SKM-1 treated with dmso at 0.1 percent for 144 hours (cell line): ENCODE measurements around the gene CDYL.
"Not testable (repeated sequence)": the region's sequence is repeated elsewhere in the genome, so short reads cannot be mapped to it uniquely, and the experiment has no call there.

Source experiments
- DNase-seq: peaks from one replicate; lab custom pipeline; 2025; ENCODE audit not compliant: unreplicated experiment; lab: John Stamatoyannopoulos, UW

CDYL gene

DNA sequence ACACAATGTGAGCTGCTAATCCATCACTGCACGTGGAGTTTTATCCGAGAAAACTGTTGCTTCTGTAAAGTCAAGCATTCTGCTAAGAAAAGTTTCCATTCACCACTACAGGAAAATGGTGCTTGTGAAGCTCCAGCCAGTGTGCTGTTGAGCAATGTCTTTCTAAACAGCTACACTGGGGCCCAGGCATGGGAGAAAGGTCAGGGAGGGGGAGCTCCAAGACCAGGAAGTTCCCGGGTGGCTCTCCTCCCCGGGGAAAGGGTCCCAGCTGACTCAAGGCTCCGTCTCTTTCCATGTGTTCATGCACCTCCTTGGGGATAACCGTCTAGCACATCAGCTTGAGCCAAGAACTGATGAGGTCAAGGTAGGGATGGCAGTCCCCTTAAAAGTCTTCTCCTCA is 207.1 kb downstream of the CDYL start:
- peak; percentile 38 for DNase-seq

DNA sequence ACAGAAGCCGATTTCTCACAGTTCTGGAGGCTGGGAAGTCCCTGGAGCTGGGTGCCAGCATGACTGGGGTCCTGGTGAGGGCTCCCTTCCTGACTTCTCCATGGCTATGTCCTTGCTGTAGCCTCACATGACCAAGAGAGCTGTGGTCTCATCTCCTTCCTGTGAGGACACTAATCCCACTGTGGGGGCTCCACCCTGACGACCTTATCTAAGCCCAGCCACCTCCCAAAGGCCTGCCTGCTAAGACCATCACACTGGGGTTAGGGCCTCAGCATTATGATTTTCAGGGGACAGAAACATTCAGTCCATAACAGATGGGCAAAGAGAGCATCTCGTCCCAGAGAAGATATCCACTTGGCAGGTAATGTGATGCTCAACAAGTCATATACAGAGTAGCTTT is 210.8 kb downstream of the CDYL start:
- no peak for DNase-seq

DNA sequence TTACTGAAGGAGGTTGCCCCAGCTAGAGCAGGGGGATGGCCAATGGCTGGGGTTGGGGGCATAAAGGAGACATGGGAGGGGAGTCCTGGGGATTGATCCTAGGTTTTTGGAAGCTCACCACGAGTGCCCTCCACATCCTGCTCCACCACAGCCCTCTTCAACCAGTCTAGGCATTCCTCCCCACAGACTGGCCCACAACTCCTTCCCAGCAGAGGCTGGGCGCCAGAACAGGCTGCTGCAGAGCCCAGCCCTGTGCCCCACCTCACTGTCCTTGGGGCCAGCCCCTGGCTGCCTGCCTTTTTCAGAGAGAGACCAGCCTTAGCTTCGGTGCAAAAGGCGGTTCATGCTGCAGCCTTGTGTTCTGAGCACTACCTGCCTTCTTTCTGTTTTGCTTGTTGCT is 211.2 kb downstream of the CDYL start:
- no peak for DNase-seq

- DNase-seq = no peak
Observed at GRCh38 chr6:4994741-4995140, 218.5 kb downstream of the CDYL start.

GRCh38 chr6:4997862-4998261 is 221.7 kb downstream of the CDYL start:
- no peak for DNase-seq

GRCh38 chr6:4999586-4999985 is 223.4 kb downstream of the CDYL start:
- DNase-seq = no peak

- DNase-seq = peak; percentile 96
Observed at GRCh38 chr6:5003604-5004372, 227.6 kb downstream of the CDYL start, which contains the start of gene RPP40. RPP40 (minus strand) TSS chr6:5004037; CDS start chr6:5004002, 35 bp downstream.

DNA sequence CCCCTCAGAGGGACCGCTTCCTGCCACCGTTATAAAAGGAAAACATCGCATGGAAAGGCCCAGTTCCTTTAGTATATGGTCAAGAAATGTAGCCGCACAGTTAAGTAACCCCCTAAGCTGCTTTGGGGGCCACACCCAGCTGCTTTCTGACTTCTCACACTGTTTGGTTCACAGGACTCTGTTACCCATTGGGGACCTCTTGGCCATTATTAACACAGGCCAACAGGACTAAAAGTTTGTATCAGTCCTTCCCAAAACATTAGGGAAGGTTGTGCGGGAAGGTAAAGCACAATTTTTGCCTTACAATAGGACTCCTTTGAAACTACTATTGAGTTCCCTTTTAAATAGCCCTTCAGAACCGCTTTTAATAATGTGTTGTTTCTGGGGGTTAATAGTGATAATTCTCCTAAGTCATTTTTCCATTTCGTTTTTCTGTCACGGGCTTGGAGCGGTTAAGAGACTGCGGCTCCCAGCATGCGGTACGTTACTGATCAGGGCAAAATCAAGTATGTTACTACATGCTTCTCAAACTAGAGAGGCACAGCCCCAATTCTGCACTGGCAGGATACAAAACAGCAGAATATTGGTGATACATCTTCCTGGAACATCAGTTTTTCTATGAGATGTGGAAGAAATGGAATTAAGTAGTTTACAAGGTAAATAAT is 228.3 kb downstream of the CDYL start:
- no peak for DNase-seq

- DNase-seq = not testable (repeated sequence)
Observed at GRCh38 chr6:5005038-5005433, 228.8 kb downstream of the CDYL start.
